GM19452 (cell line): Measurements from ENCODE around the gene TRABD.
"Not testable (repeated sequence)": the region's sequence is repeated elsewhere in the genome, so short reads cannot be mapped to it uniquely, and the experiment has no call there.

ENCODE experiments used
- ATAC-seq: cut with Tn5 transposase; IDR thresholded peaks from one replicate; pipeline ENCODE4 v1.9.1; 2021; ENCODE audit not compliant: unreplicated experiment

TRABD gene

GRCh38 chr22:50151571-50152537 is 33.9 kb upstream of the TRABD start:
- no peak for ATAC-seq

- ATAC-seq, result no peak
These were observed 32.5 kb upstream of the TRABD start for GRCh38 chr22:50153056-50153755.

DNA sequence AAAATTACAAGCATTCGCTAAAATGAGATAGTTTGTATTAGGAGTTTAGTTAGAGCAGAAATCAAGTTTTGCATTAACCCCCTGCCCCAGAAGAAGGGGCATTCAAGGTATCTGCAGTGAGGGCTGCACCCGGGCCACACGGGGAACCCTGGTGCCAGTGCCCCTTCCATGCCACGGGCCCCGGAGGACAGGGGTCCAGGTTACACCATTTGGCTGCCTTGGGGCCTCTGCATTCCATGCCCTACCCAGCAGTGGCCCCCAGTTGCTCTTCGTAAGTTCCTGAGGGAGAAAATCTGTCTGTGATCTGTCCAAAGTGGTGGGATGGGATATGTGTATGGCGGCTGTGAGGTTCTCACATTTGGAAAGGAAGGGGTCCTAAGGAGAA is 32.0 kb upstream of the TRABD start:
- ATAC-seq, result no peak

DNA sequence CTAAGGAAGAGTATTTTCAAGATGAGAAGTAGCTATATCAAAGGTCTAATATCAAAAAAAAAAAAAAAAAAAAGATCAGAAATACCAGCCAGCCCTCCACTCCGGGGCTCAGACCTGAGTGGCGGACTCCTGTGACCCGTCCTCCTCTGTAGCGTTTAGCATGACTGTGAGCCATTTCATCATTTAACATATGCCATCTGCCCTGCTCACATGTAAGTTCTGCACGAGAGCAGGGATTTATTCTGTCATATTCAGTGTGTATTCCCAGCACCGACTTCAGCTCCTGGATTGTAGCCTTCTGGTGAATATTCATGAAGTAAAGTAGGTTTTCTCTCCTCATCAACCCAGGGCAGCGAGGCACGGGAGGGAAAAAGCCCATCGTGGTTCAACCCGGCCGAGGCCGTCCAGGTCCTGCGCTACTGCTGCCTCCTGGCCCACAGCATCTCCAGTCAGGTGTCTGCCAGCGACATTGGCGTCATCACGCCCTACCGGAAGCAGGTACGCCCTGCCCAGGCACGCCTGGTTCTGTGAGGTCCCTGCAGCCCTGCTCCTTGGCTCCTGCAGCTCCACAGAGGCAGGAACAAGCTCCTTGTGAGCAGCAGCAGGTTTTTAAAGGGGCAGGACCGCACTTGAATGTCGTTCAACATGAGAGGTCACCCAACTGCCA is 27.9 kb upstream of the TRABD start:
- no peak for ATAC-seq

- ATAC-seq, result no peak
These were observed 24.8 kb upstream of the TRABD start for GRCh38 chr22:50160947-50161346.

- ATAC-seq, result no peak
These were observed 24.0 kb upstream of the TRABD start for GRCh38 chr22:50161508-50162390.

DNA sequence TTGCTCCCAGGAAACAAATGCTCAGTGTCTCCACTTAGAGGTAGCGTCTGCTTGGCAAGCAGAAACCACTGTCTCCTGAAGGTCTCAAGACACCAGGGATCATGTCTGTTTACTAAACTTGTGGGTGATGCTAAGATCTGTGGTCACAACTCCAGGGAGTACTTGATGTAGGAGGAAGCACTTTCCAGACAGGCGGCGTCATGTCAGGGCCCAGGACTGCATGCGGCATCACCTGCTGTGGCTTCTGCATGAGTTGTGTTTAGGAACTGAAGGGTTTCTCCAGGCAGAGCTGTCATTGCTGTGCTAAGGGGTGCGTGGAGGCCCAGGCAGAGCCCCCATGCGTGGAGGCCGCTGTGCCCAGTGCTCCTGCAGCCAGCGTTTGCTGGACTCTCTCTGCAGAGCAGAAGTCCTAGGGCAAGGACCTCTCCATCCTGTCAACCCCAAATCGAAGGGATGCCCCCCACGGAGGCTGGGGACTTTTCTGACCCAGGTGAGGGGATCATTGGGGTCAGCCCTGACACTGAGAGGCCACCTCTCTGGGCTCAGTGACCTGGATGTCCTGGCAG is 23.2 kb upstream of the TRABD start:
- ATAC-seq, result no peak

DNA sequence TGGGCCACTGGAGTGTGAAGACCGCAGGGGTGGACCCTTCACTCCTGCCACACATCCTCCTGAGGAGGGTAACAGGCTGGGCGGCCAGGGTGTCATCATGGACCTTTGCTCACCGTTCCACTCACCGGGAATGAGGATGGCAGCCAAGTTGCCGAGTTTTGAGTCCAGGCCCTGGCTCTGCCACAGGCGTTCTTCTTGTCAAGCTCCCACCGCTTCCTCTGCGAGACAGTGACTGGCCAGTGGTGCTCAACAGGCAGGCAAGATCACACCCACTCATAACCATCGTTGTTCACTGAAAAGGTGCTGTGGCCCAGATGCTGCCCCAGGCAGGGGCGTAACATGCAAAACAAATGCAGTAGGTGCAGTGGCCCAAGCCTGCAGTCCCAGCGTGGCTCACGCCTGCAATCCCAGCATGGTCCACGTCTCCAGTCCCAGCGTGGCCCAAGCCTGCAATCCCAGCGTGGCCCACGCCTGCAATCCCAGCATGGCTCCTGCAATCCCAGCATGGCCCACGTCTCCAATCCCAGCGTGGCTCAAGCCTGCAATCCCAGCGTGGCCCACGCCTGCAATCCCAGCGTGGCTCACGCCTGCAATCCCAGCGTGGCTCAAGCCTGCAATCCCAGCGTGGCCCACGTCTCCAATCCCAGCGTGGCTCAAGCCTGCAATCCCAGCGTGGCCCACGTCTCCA is 20.1 kb upstream of the TRABD start:
- no peak for ATAC-seq

- no peak for ATAC-seq
These were observed 17.8 kb upstream of the TRABD start for GRCh38 chr22:50167689-50168489.

- ATAC-seq, result not testable (repeated sequence)
These were observed 17.1 kb upstream of the TRABD start for GRCh38 chr22:50168490-50169180.

- ATAC-seq, result no peak
These were observed 16.4 kb upstream of the TRABD start for GRCh38 chr22:50169181-50169759.

DNA sequence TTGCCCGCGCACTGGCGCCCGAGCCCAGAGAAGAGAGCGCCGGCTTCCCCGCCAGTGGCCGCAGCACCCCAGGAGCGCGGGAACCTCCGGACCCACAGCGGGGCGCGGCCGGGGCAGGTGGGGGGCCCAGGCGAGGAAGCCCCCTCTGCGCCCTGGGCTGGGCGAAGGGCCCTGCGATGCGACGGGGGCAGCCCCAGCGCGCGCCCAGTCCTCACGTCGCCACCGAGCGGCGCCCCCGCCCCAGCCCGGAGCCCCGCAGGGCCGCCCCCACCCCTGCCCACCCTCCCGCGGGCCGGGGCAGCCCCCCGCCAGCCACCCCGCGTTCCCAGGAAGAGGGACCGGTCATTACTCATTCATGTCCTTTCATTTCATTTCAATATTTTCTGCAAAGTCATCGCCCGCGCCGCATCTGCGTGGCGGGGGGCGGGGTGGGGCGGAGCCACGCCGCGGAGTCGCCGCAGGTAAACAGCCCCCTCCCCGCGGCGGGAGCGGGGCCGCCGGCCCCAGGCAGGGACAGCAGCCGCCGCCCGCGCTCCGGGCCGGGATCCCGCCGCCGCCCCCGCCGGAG is 15.9 kb upstream of the TRABD start:
- ATAC-seq, result no peak

GRCh38 chr22:50170453-50171318 is 15.0 kb upstream of the TRABD start, which contains the start of gene PANX2:
Gene PANX2, plus strand, starts transcription at chr22:50170731. Its CDS starts 0 bp downstream, at chr22:50170731.
- ATAC-seq, result no peak

DNA sequence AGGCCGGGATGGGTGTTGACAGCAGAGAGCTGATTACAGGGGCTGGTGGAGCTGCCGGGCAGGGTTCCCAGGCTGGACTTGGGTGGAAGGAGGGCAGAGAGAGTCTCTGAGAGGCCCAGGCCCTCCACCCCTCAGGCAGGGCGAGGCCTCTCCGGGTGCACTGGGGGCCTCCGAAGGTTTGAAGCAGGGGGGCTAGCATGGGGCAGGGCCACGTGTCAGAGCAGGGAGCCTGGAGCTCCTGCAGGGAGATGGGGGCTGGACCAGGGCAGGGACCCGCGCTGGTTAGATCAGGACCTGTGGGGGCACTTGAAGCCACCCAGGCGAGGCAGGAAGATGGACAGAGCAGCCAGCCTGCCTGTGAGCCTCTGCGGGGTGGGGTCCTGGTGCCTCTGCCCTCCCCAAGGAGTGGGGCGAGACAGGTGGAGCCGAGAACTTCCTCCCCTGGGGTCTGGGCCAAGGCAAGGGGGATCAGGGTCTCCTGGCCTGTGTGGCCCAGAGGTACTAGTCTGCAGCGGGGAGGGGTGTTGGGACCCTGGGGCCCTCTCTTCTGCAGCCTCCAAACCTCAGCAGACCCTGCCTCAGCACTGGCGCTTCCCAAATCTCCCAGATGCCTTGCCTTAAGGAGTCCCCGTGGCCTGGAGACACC is 14.3 kb upstream of the TRABD start:
- ATAC-seq, result no peak

- ATAC-seq, result no peak
These were observed 13.7 kb upstream of the TRABD start for GRCh38 chr22:50171965-50172421.
